ENCODE measurements around the gene CEACAM8. TPM values are rescaled to one million over a fixed set of nuclear protein-coding genes. Genes with fewer than 3 reads are reported as not detected.
A peak's percentile ranks its signal among the peaks of the same experiment; 100 is the strongest.

Gene CEACAM8
- total RNA-seq, 1 experiment from 2014 or later: not detected

GRCh38 chr19:42531313-42531712 lies 63.4 kb downstream of the CEACAM8 start:
- TF ChIP-seq REST (IDR thresholded peaks at IDR 0.05; ENCODE audit: low read depth) (no peak), ELF1 (IDR thresholded peaks at IDR 0.05; ENCODE audit: borderline replicate concordance, low read depth) (no peak), CTCF (IDR thresholded peaks at IDR 0.05 in 2 of 3, conservative IDR thresholded peaks at IDR 0.05 in 1 of 3; ENCODE audit: borderline replicate concordance in 1 of 3, insufficient read depth in 1 of 3, low read depth in 2 of 3, low read length in 2 of 3) (no peak), EZH2 (IDR thresholded peaks at IDR 0.05) (no peak), SP1 (IDR thresholded peaks at IDR 0.05; ENCODE audit: low read depth) (no peak), SIN3A (IDR thresholded peaks at IDR 0.05; ENCODE audit: low read depth) (no peak), RAD21 (IDR thresholded peaks at IDR 0.05; ENCODE audit: low read depth) (no peak), FOSL1 (IDR thresholded peaks at IDR 0.05; ENCODE audit: low read depth) (no peak)
- ATAC-seq (no peak), DNase-seq (ENCODE audit: low read depth, low spot score) (no peak)
- no peaks in the 10 kb centered on the region for H3K79me2 ChIP-seq (ENCODE audit: insufficient read depth, low read length)
- no peaks in the 10 kb centered on the region for H3K9me3 ChIP-seq (ENCODE audit: control insufficient read depth in 1 of 2, insufficient read depth in 1 of 2, low read depth in 1 of 2, low read length in 2 of 2)
- no TSS peak for BruUV-seq (replicated peaks)
- no peaks in the 10 kb centered on the region for H3K27me3 ChIP-seq (ENCODE audit: insufficient read depth, low read length)
- H3K4me2 ChIP-seq (ENCODE audit: low read length): peak overlapping the region; percentile 21
- H3K9ac ChIP-seq (ENCODE audit: low read length): no peak overlapping the region
- CTCF ChIA-PET: interaction anchor here (1.0 to 3.9 kb wide), 5 partner anchors 16 to 93 kb away, joined by 3 to 30 read pairs (median 6); no protein-coding TSS in a partner anchor
- no peak overlapping the region for H3K4me3 ChIP-seq (replicated peaks in 1 of 2; ENCODE audit: low read depth in 1 of 2, low read length in 2 of 2)
- intact Hi-C loops (cut with micrococcal nuclease): no loop called here
- H3K9me2 ChIP-seq (ENCODE audit: insufficient read depth): no peaks in the 10 kb centered on the region
- no peaks in the 10 kb centered on the region for H3K36me3 ChIP-seq (ENCODE audit: control insufficient read depth in 1 of 2, insufficient read depth in 2 of 2, low read length in 2 of 2)
- H4K20me1 ChIP-seq (ENCODE audit: insufficient read depth): no peaks in the 10 kb centered on the region
- POLR2A ChIA-PET: no interaction called here
- RAD21 ChIA-PET (ENCODE audit: low non-redundant PET in 1 of 2, low total read pairs in 2 of 2, uncharacterized antibody in 2 of 2, unreplicated experiment in 2 of 2): no interaction called here
- no peak overlapping the region for H3K27ac ChIP-seq (ENCODE audit: low read depth, low read length)
- H3K4me1 ChIP-seq (ENCODE audit: control insufficient read depth in 1 of 2, insufficient read depth in 2 of 2, low read length in 2 of 2): peaks cover 6 to 19% of the 10 kb centered on the region in 2 experiments; a peak in 2 of 4 replicates
- H2AFZ ChIP-seq (ENCODE audit: low read depth, low read length, poor library complexity, severe bottlenecking): no peak overlapping the region

Other genes with a start within 250 kb of the CEACAM8 start
- gene CNFN, start 204.6 kb downstream of the CEACAM8 start, total RNA-seq (2021; ENCODE audit: unreplicated experiment): 13.9 TPM
- 11.3 TPM for gene LIPE, start 167.5 kb downstream of the CEACAM8 start, total RNA-seq (2021; ENCODE audit: unreplicated experiment)
- 0.32 TPM for gene CXCL17, start 152.0 kb downstream of the CEACAM8 start, total RNA-seq (2021; ENCODE audit: unreplicated experiment)
- gene CEACAM1, start 66.4 kb downstream of the CEACAM8 start, total RNA-seq (2021; ENCODE audit: unreplicated experiment): 1.2 TPM
- gene PSG3, start 145.6 kb upstream of the CEACAM8 start, total RNA-seq (2021; ENCODE audit: unreplicated experiment): not detected
- gene PSG8, start 170.8 kb upstream of the CEACAM8 start, total RNA-seq (2021; ENCODE audit: unreplicated experiment): not detected

Data from HCT116 (cell line).